ENCODE results near the gene DAAM2.

DAAM2 gene

DNA sequence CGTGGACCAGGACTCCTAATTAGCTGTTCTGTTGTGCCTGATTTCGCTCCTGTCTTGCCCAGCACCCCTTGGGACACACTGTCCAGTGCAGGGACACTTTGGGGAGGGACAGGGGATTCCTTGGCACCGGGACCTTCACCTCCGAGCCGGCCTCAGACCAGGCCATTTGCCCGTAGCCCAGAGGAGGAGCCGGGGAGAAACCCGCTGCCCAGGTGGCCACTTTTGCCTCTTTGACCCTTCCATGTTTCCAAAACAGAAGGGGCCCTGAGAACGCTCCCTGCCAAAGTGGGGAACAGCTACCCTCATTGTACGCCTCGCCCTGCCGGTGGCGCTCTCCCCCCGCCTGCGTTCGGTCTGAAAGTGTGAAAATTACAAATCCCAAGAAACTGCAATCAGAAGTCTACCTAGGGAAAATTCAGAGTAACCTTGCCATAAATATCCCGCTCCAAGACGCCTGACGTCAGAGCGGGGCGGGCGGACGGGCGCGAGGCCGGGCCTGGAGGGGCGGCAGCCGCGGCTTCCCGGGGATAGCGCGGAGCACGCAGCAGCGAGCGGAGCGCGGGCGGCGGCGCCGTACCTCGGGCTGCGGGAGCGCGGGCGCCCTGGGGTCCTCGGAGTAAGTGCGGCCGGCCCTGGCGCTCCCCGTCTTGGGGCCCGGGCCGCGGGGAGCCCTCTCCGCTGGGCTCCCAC, at the start of gene DAAM2:
Gene DAAM2 (plus strand): TSS at position 527 of the 690 bp plus-strand sequence. CDS start 63,927 bp downstream, outside the sequence.
- no peak for DNase-seq (ENCODE audit: low read depth)

DNA sequence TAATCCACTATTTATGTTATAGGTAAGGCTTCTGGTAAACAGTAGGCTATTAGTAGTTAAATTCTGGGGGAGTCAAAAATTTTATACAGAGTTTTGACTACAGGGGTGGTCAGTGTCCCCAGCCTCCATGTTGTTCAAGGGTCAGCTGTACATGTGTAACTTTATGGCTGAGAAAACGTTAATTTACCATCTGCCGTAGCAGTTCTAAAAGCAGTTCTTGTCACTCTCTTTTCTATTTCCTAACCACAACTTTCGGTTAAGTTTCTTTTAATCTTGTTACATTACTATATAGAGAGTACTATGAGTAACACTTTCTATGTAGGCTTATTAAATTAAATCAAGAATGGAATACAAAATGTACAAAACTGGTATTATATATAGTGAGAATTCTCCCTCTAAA, 45.4 kb upstream of the DAAM2 start:
- DNase-seq (ENCODE audit: low read depth) = no peak

DNA sequence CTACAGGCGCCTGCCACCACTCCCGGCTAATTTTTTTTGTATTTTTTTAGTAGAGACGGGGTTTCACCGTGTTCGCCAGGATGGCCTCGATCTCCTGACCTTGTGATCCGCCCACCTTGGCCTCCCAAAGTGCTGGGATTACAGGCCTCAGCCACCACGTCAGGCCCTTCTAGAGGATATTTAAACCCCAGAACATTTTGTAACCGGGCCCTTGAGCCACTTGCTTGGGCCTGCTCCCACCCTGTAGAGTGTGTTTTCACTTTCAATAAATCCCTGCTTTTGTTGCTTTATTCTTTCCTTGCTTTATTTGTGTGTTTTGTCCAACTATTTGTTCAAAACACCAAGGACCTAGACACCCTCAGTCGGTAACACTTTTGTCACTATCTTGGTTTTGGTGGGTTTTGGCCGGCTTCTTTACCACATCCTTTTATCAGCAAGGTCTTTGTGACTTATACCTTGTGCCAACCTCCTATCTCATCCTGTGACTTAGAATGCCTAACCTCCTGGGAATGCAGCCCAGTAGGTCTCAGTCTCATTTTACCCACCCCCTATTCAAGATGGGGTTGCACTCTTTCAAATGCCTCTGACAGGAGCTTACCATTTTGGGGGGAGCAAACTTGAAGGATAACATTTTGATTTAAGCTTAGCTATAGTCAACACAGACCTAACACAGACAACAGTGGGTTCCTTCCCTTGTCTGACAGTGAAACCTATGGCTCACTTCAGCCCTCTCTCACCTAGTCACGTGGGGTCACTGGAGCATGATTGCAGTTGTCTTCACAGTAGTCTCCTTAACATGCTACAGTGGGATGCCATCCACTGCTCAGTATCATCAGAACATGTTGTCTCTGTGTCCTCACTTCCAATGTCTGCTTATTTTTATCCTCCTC, 39.1 kb upstream of the DAAM2 start:
- DNase-seq (ENCODE audit: low read depth) = no peak

DNA sequence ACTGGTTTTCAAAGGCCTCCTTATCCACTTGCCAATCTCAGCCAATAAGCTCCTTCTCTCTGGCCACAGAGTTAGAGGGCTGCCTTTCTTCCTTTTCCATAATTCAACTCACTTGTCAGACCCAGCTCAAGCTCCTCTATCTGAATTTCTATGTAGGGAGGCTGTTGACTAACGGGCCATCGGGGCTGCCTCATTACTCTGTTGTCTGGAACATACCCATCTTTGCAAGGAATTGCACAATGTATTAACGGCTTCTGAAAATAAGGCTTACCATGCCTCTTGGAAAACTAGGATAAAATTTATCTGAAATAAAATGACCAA, 38.5 kb upstream of the DAAM2 start:
- no peak for DNase-seq (ENCODE audit: low read depth)

DNA sequence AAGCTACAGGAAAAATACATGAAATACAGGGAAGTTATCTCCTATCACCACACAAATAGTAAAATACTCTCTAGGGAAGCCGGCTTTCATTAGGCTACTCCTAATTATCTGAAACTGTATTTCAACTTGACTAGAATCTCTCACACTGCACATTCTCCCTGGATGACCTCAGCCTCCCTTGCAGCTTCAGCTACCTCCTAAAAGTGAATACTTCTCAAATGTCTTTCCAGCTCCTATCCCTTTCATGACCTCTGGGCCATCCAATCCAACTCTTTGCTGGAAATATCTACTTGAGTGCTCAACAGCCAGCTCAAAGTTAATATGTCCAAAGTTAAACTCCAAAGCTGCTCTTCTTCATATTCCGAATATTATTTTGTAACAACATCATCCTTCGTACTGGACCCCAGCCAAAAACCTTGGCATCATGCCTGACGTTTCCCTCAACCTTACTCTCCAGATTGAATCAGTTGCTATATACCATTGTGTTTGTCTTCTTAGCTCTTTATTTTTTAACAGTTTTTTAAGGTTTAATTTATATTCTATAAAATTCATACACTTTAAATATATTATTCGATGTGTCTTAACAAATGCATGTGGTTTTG, 37.6 kb upstream of the DAAM2 start:
- no peak for DNase-seq (ENCODE audit: low read depth)

DNA sequence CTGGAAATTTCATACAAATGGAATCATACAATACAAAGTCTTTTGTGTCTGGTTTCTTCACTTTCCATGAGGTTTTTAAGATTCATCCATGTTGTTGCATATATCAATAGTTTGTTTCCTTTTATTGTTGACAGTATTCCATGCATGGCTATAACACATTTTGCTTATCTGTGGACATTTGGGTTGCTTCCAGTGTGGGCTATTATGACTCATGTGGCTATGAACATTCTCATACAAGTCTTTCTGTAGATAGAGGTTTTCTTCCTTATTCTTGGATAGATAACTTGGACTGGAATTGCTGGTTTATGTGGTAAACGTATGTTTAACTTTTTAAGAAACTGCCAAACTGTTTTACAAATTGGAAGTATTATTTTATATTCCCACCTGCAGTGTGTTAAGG, 36.9 kb upstream of the DAAM2 start:
- DNase-seq (ENCODE audit: low read depth) = no peak

DNA sequence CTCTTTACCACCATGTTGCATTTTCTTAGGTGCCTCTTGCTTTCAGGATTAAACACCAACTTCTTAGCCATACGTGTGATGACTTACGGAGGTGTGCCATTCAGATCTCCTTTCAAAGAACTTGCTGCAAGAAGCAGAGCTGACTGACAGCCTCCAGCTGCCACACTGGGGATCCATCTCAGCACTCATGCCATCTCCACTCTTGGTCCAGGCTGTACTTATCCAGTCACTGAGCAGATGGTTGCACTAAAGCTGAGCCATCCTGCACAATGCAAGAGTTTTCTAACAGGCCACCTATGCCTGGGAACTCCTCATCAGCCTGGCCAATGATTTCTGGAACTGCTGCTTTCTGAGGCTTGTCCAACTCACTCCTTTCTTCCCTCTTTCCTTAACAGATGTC, 35.6 kb upstream of the DAAM2 start:
- no peak for DNase-seq (ENCODE audit: low read depth)

DNA sequence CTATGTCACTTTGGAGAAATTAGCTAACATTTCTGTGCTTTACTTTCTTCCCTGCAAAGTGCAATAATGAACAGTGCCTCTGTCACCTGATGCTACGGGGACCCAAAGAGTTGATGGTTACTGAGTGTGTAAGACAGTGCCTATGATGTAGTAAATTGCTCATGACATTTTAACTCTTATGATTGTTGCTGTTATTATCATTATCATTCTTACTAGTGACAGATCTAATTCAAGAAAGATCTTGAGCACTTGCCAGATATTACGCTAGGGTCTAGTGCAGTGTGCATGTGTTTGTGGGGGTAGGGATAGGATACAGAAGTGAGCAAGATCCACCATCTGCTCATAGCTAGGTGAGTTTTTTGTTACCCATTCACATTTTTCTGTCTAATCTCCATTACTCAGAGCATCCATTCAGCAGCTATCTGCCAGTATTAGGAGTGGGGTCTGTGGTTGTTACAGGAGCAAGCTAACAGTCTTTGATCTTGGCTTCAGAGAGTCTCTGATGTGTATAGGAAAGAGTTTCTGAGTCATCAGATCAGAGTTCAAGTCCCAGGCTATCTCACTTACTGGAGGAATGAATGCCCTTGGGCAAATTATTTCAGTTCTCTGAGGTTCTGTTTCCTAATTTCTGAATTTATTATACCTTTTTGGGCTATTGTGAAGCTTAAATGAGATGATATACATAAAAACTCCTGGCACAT, 33.1 kb upstream of the DAAM2 start:
- DNase-seq (ENCODE audit: low read depth) = no peak

DNA sequence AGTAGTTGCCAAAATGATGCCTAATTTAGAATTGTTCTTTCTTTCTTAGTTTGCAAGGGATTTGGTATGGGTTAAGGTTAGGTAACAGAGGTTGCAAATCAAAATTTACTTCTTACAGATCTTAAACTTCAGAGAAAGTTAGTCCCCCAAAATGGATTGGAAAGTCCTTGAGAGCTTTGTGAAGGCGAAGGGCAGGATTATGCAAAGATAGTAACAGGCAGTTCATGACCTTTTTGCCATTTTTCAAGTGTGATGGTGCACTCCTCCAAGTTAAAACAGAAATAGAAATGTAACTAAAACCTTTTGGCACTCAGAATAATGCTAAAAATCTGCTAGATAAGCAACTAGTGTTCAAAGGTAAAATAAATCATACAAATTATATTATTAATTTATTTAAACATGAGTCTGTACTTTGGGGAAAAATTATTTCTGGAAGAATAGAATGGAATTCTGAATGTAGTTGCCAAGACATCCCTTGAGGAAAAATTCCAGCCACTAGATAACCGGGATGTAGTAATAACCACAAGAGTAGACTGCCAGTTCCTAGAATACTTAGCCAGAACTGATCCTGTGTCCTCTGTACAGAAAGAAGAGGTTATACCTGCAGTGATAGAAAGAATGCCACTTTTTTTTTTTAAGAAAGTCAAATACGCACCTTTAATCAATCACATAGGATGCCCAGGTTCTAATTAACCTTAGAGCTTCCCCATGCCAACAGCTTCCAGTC, 31.8 kb upstream of the DAAM2 start:
- DNase-seq (ENCODE audit: low read depth) = no peak

DNA sequence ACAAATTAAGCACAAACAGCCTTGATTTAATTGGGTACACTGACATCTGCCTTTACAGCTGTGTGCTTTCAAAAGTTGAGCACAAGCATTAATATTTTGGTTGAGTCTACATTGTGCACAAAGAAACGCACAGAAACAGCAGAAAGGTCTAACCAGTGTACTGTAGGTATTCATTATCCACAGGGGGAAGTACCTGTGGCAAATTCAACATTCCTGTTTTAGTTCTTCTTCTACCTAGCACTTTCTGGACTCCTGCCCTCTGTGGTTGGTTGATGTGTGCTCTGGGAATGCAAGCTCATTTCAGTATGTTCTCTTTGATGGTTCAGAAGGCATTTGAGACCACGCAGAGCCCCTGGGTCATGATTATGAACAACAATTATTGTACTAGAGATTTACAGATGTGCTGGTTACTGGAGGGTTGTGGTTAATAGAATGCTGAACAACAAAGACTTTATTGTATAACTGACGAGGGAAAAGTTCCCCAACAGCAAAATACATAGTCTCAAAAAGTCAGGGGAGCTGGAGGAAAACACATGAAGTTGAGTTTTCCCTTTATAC, 26.6 kb upstream of the DAAM2 start:
- no peak for DNase-seq (ENCODE audit: low read depth)

DNA sequence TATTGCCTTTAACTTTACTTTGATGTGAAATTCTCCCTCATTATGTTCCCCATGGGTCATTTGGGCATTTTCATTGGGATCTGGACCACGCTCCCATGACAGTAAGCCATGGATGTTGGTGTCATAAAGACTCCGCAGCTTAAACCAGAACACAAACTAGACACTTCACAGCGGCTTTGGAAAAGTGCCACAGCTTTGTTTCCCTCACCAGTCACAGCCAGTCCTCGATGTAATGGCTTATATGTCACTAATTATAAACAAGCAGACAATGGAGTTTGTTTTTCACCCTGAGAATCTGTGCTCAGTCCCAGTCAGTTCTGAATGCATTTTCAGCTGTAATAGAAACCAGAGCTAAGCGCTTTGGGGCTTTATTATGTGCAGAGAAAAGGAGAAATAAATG, 23.2 kb upstream of the DAAM2 start:
- no peak for DNase-seq (ENCODE audit: low read depth)

DNA sequence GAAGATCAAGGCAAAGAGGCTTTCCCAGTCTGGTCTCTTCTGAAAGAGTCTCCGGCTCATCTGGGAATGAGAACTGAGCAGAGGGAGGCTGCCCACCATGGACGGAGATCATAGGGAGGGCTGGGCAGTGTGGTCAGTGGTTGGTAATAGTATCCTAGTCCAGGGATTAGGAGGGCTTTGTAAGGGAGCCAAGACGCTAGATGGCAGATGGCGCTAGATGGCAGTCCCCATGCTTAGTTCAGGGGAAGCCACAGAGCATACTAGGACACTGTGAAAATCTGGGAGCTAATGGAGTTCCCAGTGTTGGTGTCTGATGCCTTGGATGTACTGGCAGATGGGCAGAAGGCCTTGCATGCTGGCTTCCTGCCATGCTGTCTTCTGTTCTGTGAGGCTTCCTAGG, 21.7 kb upstream of the DAAM2 start:
- no peak for DNase-seq (ENCODE audit: low read depth)

DNA sequence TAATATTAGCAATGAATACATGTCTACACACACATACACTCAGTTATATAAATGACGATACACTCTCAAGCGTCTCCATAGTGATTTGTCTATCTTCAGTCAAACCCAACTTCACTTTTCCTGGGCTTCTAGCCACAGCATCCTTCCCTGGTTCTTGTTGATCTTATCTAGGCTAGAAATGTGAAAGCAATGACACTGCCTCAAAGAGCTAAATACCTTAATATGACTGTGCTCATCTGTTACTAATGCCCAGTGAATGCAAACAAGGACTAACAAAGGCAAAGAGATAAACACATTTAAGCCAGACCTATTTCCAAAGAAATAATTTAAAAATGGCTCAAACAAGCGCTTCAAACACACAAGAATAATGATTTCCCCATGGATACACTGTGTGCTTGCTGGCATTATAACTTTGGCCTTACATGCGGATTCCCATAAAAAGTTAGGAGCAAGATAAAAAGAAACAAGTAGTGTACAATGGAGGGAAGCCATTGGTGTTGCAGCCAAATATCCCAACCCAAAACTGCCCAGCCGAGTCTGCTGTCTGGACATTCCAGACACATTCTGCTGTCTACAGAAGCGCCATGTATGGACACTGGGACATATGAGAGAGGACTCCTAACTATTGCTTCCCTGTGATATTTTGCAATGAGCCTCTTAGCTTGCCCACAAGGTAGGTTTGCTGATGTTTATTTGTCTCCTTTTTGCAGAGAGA, 19.5 kb upstream of the DAAM2 start:
- no peak for DNase-seq (ENCODE audit: low read depth)

DNA sequence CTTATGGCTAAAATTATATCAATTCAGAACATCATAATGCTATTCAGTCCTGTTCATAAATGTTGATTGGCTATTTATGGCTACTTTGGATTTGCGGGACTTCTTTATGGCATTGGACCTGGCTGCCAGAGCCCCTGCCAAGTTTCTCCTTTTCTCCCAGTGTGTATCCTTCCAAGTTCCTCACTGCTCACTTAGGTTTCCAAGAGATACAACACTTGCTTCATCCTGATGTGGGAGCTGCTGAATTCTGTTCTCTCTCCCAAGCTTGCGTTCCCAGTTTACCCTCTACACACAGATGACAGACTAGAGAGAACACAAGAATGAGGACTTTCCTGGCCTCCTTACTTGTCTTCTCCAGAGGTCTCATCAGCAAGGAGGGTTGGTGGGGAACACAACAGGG, 18.4 kb upstream of the DAAM2 start:
- no peak for DNase-seq (ENCODE audit: low read depth)

DNA sequence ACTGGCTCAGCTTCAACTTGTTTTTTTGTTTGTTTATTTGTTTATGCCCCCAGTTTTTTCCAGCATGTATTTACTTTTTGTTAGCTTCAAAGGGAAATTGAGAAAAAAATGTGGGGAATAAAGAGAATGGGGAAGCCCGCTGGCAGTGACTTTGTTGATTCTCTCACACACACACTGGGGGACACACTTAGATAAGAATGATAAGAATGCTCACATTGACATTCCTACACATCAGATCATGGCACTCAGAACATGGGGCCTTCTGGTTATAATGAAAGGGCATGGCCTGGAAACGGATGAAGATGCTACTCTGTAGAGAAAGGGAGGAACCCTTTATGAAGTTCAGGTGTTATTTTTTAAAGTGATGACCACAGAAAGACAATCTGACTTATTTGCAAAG, 15.6 kb upstream of the DAAM2 start:
- DNase-seq (ENCODE audit: low read depth) = no peak

DNA sequence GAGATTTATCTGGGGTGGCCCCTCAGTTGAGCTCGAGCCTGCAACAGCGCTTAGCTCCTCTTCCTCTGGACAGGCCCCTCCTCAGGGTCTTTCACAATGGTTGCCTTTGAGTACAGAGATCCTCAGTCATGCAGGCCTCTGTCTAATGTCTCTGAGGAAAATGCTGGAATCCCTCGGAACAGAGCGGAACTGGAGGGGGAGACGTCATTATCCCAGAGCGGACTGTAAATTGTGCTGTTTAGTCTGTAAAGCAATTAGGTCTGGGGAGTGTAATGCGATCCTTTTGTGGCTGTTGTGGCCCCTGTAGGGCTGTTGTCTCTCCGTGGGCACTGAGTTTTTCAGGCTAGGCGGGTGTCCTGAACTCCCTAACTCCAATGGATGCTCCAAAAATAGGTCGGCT, 15.0 kb upstream of the DAAM2 start:
- DNase-seq (ENCODE audit: low read depth) = no peak

DNA sequence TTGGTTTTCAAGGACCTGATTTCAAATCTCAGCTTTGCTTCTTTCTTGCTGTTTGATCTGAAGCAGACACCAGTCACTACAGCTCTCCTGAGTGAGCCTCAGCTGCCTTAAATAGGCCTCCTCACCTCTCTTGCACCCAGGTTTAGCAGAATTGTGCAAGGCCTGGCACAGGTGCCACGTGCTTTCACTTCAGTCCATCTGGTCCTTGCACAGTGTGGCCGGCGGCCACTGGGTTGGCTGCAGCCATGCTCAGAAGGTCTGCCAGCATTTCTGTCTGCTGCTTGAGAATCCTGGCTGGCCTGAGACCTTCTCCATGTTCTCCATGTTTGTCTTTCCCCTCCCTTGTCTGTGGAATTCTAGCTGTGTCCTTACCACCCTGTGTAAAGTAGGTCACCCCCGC, 14.5 kb upstream of the DAAM2 start:
- DNase-seq (ENCODE audit: low read depth) = no peak

DNA sequence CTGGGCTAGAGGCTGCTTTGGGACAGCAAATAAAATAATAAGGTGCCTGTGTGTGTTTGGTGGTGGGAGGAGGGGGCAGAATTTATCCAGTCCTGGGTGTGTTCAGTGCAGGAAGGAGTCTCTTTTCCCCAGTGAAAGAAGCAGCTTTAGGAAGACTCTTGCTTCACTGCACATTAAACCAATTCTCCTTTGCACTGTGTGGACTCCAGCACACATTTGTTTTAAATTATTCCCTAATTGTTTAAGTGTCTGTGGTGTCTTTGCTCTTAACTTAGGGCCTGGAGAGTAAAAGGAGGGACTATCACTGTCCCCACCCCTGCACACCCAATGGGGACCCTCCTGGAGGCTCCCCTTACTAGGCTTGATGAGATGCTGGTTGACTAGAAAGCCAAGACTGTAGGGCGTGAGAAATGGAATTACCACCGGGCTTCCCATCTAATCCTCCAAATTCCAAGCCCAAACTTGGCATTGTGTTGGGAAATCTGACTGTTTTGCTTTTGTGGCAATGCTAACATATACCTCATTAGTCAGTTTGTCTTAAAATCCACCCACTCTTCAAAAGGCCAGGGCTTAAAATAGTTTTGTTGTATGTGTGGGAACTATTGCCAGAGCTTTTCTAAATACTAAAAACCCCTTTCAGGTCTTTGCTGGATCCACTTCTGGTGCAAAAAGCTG, 13.5 kb upstream of the DAAM2 start:
- no peak for DNase-seq (ENCODE audit: low read depth)

DNA sequence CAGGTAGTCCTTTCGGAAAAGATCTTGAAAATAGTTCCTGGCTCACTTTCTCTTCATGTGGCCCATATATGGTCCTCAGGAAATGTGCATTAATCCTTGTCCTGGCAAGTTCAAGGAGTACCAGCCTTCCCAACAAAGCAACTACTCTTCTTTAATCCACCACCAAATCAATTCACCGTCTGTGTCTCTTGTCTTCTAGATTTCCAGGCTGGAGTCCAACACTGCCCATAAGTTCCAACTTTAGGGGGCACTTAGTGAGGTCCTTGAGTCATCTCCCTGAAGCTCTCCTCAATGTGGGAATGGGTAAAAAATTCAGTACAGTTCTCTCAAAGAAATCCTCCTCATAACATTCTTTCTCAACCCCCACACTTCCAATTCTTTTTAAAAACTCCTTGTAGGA, 6.9 kb upstream of the DAAM2 start:
- no peak for DNase-seq (ENCODE audit: low read depth)

DNA sequence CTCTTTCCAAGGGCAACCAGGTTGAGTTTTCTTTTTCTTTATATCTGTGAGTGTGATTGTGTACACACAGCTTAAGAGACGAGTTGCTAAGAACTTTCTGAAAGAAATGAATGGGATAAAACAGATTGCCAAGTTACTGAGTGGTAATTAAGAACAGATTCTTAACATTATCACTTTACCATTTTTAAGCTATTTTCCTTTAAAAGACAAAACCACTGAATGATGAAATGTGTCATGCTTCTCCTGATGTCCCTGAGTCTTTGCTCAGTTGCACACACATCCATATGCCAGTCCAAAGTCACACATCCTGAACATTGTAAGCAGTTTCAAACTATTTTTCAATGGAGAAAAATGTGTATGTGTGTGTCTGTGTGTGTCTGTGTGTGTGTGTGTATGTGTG, 5.5 kb upstream of the DAAM2 start:
- DNase-seq (ENCODE audit: low read depth) = no peak

DNA sequence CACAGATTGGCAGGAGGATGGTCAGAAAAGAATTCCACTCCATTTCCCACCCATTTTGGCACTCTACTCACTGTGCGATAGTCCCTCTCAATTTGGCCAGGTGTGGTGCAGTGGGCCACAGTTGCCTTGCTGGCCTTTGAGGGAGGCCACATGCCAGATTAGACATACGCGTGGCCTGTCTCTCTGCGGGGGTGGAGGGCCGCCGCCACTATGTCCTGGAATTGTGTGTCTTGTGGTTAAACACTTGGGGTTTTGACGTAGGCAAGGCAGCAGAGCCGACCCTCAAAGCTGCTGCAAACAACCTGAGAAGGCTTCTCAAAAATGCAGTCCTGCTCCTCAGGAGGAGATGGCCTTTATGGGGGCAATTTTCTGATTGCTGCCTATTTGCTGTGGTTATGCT, 4.9 kb upstream of the DAAM2 start:
- no peak for DNase-seq (ENCODE audit: low read depth)
